ENCODE data around the gene FAM193B. TPM values are rescaled to one million over a fixed set of nuclear protein-coding genes. Genes with fewer than 3 reads are reported as not detected.

The FAM193B gene
- total and polyA plus RNA-seq, 7 donors: 9.0 to 87.4 (median 41.8) TPM

- no peak overlapping the region for H3K27ac ChIP-seq
- no peak overlapping the region for H3K4me3 ChIP-seq
- H3K9me3 ChIP-seq: no peaks in the 10 kb centered on the region
- no peaks in the 10 kb centered on the region for H3K27me3 ChIP-seq
- 81% methylated on average over 9 of the region's 9 CpGs for WGBS, 2 donors
- no peaks in the 10 kb centered on the region for H3K4me1 ChIP-seq
- no peak for DNase-seq
- intact Hi-C loops (cut with DNase I): no loop called here
- H3K36me3 ChIP-seq: peaks cover 15 to 22% (median 17%) of the 10 kb centered on the region in 4 donors
- no peak for TF ChIP-seq CTCF (IDR thresholded peaks at IDR 0.05)
- no peak for TF ChIP-seq POLR2A (IDR thresholded peaks at IDR 0.05)
- TF ChIP-seq POLR2AphosphoS5 (IDR thresholded peaks at IDR 0.05): no peak
- no peak for TF ChIP-seq EP300 (IDR thresholded peaks at IDR 0.05)
These were observed 47.2 kb downstream of the FAM193B start for GRCh38 chr5:177507165-177507564.

- H3K36me3 ChIP-seq: peaks cover 0 to under 1% (median 0%) of the 10 kb centered on the region in 4 donors
- WGBS, 2 donors: 96 to 99% methylated on average over 4 of the region's 4 CpGs
- intact Hi-C loops (cut with DNase I): no loop called here
- DNase-seq: no peak
- H3K27ac ChIP-seq: no peak overlapping the region
- no peaks in the 10 kb centered on the region for H3K27me3 ChIP-seq
- H3K4me3 ChIP-seq: no peak overlapping the region
- H3K9me3 ChIP-seq: no peaks in the 10 kb centered on the region
- TF ChIP-seq POLR2AphosphoS5 (IDR thresholded peaks at IDR 0.05) (no peak), EP300 (IDR thresholded peaks at IDR 0.05) (no peak), CTCF (IDR thresholded peaks at IDR 0.05) (no peak), POLR2A (IDR thresholded peaks at IDR 0.05) (no peak)
- peaks cover 0 to 11% (median 9%) of the 10 kb centered on the region in 4 donors for H3K4me1 ChIP-seq
These were observed 49.3 kb downstream of the FAM193B start for GRCh38 chr5:177505075-177505474.

GRCh38 chr5:177504086-177505056, 50.0 kb downstream of the FAM193B start:
- WGBS, 2 donors: 89 to 93% methylated on average over 47 of the region's 47 CpGs
- intact Hi-C loops (cut with DNase I): no loop called here
- no peak for DNase-seq

GRCh38 chr5:177503351-177504085, 50.8 kb downstream of the FAM193B start:
- DNase-seq: no peak
- peaks cover 0 to 18% (median 12%) of the 10 kb centered on the region in 4 donors for H3K4me1 ChIP-seq
- intact Hi-C loops (cut with DNase I): no loop called here
- no peak overlapping the region for H3K4me3 ChIP-seq
- H3K27me3 ChIP-seq: no peaks in the 10 kb centered on the region
- TF ChIP-seq EP300 (IDR thresholded peaks at IDR 0.05) (no peak), POLR2A (IDR thresholded peaks at IDR 0.05) (no peak), CTCF (IDR thresholded peaks at IDR 0.05) (no peak), POLR2AphosphoS5 (IDR thresholded peaks at IDR 0.05) (no peak)
- WGBS, 2 donors: 81 to 90% methylated on average over 24 of the region's 24 CpGs
- no peaks in the 10 kb centered on the region for H3K9me3 ChIP-seq
- H3K27ac ChIP-seq: no peak overlapping the region
- no peaks in the 10 kb centered on the region for H3K36me3 ChIP-seq

More at GRCh38 chr5:177504086-177505056, 50.0 kb downstream of the FAM193B start:
- no peak overlapping the region for H3K27ac ChIP-seq
- H3K4me3 ChIP-seq: no peak overlapping the region
- H3K27me3 ChIP-seq: no peaks in the 10 kb centered on the region
- H3K9me3 ChIP-seq: no peaks in the 10 kb centered on the region
- TF ChIP-seq POLR2A (IDR thresholded peaks at IDR 0.05) (no peak), POLR2AphosphoS5 (IDR thresholded peaks at IDR 0.05) (no peak), CTCF (IDR thresholded peaks at IDR 0.05) (no peak), EP300 (IDR thresholded peaks at IDR 0.05) (no peak)
- H3K4me1 ChIP-seq: peaks cover 0 to 11% (median 9%) of the 10 kb centered on the region in 4 donors
- H3K36me3 ChIP-seq: no peaks in the 10 kb centered on the region

Measured in sigmoid colon (tissue), 7 donors.